ENCODE results near the gene RTN1.
A peak's percentile ranks its signal among the peaks of the same experiment; 100 is the strongest.

The RTN1 gene

GRCh38 chr14:59630288-59630963 is 240.2 kb downstream of the RTN1 start:
- DNase-seq (ENCODE audit: low read depth in 2 of 2), result no peak

GRCh38 chr14:59629444-59630287 is 240.9 kb downstream of the RTN1 start:
- DNase-seq (ENCODE audit: low read depth in 2 of 2), result no peak

- DNase-seq (ENCODE audit: low read depth in 2 of 2), result no peak
Observed at GRCh38 chr14:59627011-59627520, 243.5 kb downstream of the RTN1 start.

GRCh38 chr14:59622631-59623030 is 247.9 kb downstream of the RTN1 start:
- no peak for DNase-seq (ENCODE audit: low read depth in 2 of 2)

GRCh38 chr14:59619061-59619460 is 251.5 kb downstream of the RTN1 start:
- no peak for DNase-seq (ENCODE audit: low read depth in 2 of 2)

GRCh38 chr14:59601056-59601455 is 269.5 kb downstream of the RTN1 start:
- no peak for DNase-seq (ENCODE audit: low read depth in 2 of 2)

- DNase-seq (ENCODE audit: low read depth in 2 of 2), result no peak
Observed at GRCh38 chr14:59600211-59600945, 270.2 kb downstream of the RTN1 start.

GRCh38 chr14:59595071-59595470 is 275.5 kb downstream of the RTN1 start:
- DNase-seq (ENCODE audit: low read depth in 2 of 2), result no peak

GRCh38 chr14:59591641-59592370 is 278.8 kb downstream of the RTN1 start:
- DNase-seq (ENCODE audit: low read depth in 2 of 2), result no peak

GRCh38 chr14:59588101-59588500 is 282.5 kb downstream of the RTN1 start:
- no peak for DNase-seq (ENCODE audit: low read depth in 2 of 2)

GRCh38 chr14:59585891-59586554 is 284.6 kb downstream of the RTN1 start:
- no peak for DNase-seq (ENCODE audit: low read depth in 2 of 2)

GRCh38 chr14:59583755-59584154 is 286.8 kb downstream of the RTN1 start:
- no peak for DNase-seq (ENCODE audit: low read depth in 2 of 2)

- no peak for DNase-seq (ENCODE audit: low read depth in 2 of 2)
Observed at GRCh38 chr14:59582845-59583509, 287.6 kb downstream of the RTN1 start.

GRCh38 chr14:59582161-59582560 is 288.4 kb downstream of the RTN1 start:
- DNase-seq (ENCODE audit: low read depth in 2 of 2), result no peak

- no peak for DNase-seq (ENCODE audit: low read depth in 2 of 2)
Observed at GRCh38 chr14:59580911-59581310, 289.7 kb downstream of the RTN1 start.

GRCh38 chr14:59576332-59577294 is 294.0 kb downstream of the RTN1 start, which contains the start of gene CCDC175:
CCDC175 (minus strand) TSS chr14:59576812; CDS start chr14:59576775, 37 bp downstream.
- DNase-seq (ENCODE audit: low read depth in 2 of 2), result peak; percentile 57 to 59

GRCh38 chr14:59570122-59570521 is 300.5 kb downstream of the RTN1 start:
- DNase-seq (ENCODE audit: low read depth in 2 of 2), result no peak

- no peak for DNase-seq (ENCODE audit: low read depth in 2 of 2)
Observed at GRCh38 chr14:59566725-59567124, 303.9 kb downstream of the RTN1 start.

GRCh38 chr14:59566296-59566695 is 304.3 kb downstream of the RTN1 start:
- DNase-seq (ENCODE audit: low read depth in 2 of 2), result no peak
